Osteocyte (in vitro differentiated cells): ENCODE data around the gene ATF6. TPM values are rescaled to one million over a fixed set of nuclear protein-coding genes. Genes with fewer than 3 reads are reported as not detected.
A peak's percentile ranks its signal among the peaks of the same experiment; 100 is the strongest.

Experiments used
- DNase-seq: peaks from one replicate; pipeline ENCODE4 v3.0.0; 2021; ENCODE audit warnings: mixed read lengths; ENCODE audit not compliant: unreplicated experiment; ENCODE audit errors: extremely low spot score
- H3K27ac Mint-ChIP-seq: one replicate; pipeline ENCODE4 v1.8.0; 2021; ENCODE audit warnings: mild to moderate bottlenecking, mixed read lengths; ENCODE audit not compliant: unreplicated experiment
- H3K27me3 Mint-ChIP-seq: one replicate; pipeline ENCODE4 v1.8.0; 2021; ENCODE audit warnings: mixed read lengths; ENCODE audit not compliant: unreplicated experiment
- H3K36me3 Mint-ChIP-seq: one replicate; pipeline ENCODE4 v1.8.0; 2021; ENCODE audit warnings: mixed read lengths; ENCODE audit not compliant: unreplicated experiment
- H3K4me1 Mint-ChIP-seq: one replicate; pipeline ENCODE4 v1.8.0; 2021; ENCODE audit warnings: mixed read lengths; ENCODE audit not compliant: unreplicated experiment
- H3K4me3 Mint-ChIP-seq: one replicate; pipeline ENCODE4 v1.8.0; 2021; ENCODE audit warnings: mild to moderate bottlenecking, moderate library complexity, mixed read lengths; ENCODE audit not compliant: unreplicated experiment
- H3K9me3 Mint-ChIP-seq: one replicate; pipeline ENCODE4 v1.8.0; 2021; ENCODE audit warnings: mixed read lengths; ENCODE audit not compliant: unreplicated experiment
- CTCF ChIP-seq: fragments of 200-600 bp; sonication (generic); IDR thresholded peaks from 2 replicates; pipeline ENCODE4 v1.5.0; 2021; ENCODE audit warnings: antibody characterized with exemption, mild to moderate bottlenecking, moderate library complexity
- total RNA-seq: library from RNA; stranded (reverse); gene quantifications from 2 replicates; pipeline ENCODE4 v1.2.1, GENCODE V29; 2021

Gene ATF6
- total RNA-seq, 1 donor from 2014 or later = 29.7 TPM

DNA sequence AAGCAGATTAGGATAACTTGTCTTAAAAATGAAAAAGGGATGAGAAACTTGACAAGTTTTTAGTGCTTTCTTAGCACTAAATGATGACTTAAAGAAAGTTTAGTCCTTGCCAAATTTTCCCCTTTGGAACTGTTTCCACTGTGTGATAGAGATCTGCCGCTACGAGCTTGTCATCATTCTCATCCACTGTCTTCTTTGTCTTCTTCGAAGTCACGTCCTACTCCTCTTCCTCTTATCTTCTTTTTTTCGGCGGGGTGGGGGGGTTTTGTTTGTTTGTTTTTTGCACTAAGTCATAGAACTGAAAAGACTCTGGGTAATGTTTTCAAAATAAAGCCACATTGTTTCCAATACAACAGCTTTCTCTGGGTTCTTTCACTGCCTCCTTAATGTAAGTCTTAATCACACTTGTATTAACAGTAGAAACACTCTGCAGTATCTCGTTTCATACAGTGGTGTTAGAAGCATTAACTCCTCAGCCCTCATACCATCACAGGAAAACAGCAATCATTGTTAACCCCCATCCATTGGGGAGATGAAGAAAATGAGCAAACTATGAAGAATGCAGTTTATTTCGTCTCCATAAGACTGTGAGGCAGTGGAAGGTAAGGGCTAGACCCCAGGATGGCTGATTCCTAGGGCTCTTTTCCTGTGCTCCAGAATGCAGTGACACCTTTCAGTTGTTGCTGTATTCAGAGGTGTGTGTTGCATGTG, 175.8 kb downstream of the ATF6 start:
- Mint-ChIP-seq H3K4me1 (peaks cover 29% of the 10 kb centered on the region), H3K4me3 (no peak overlapping the region), H3K27ac (peak overlapping the region; percentile 9), H3K36me3 (peaks cover 12% of the 10 kb centered on the region), H3K9me3 (no peaks in the 10 kb centered on the region), H3K27me3 (no peaks in the 10 kb centered on the region)
- DNase-seq = no peak
- no peak for TF ChIP-seq CTCF

DNA sequence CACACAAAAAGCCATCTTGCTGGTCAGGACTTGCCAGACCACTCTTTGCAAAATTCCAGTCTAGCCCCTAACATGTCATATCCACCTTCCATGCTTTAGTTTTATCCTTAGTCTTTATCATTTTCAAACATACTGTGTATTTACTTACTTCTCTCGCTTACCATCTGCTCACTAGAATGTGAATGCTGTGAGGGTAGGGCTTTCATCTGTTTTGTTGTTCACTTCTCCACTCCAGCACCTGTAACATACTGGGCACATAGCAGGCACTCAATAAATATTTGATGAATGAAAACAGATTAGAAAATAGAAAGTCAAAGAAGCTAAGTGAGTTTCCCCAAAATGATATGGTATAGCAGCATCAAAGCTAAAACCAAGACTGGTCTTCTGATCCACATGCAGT, 177.6 kb downstream of the ATF6 start:
- TF ChIP-seq CTCF = no peak
- H3K27me3 Mint-ChIP-seq = no peaks in the 10 kb centered on the region
- no peak overlapping the region for H3K27ac Mint-ChIP-seq
- no peak for DNase-seq
- H3K9me3 Mint-ChIP-seq = peaks cover 5% of the 10 kb centered on the region
- peaks cover 12% of the 10 kb centered on the region for H3K36me3 Mint-ChIP-seq
- H3K4me3 Mint-ChIP-seq = no peak overlapping the region
- H3K4me1 Mint-ChIP-seq = peaks cover 41% of the 10 kb centered on the region

GRCh38 chr1:161944381-161944780, 178.3 kb downstream of the ATF6 start:
- H3K27ac Mint-ChIP-seq = peak overlapping the region; percentile 71
- no peak for DNase-seq

GRCh38 chr1:161945306-161946060, 179.4 kb downstream of the ATF6 start:
- H3K4me3 Mint-ChIP-seq = no peak overlapping the region

More at GRCh38 chr1:161944381-161944780, 178.3 kb downstream of the ATF6 start:
- peaks cover 46% of the 10 kb centered on the region for H3K4me1 Mint-ChIP-seq
- peaks cover 5% of the 10 kb centered on the region for H3K9me3 Mint-ChIP-seq
- no peak overlapping the region for H3K4me3 Mint-ChIP-seq
- H3K36me3 Mint-ChIP-seq = peaks cover 12% of the 10 kb centered on the region
- no peaks in the 10 kb centered on the region for H3K27me3 Mint-ChIP-seq
- no peak for TF ChIP-seq CTCF

More at GRCh38 chr1:161945306-161946060, 179.4 kb downstream of the ATF6 start:
- Mint-ChIP-seq H3K4me1 (peaks cover 55% of the 10 kb centered on the region), H3K27me3 (no peaks in the 10 kb centered on the region), H3K27ac (peak overlapping the region; percentile 88), H3K9me3 (peaks cover 5% of the 10 kb centered on the region), H3K36me3 (peaks cover 12% of the 10 kb centered on the region)
- TF ChIP-seq CTCF = no peak
- DNase-seq = no peak
